ENCODE measurements around the gene CABLES1.
"Not testable (repeated sequence)": the region's sequence is repeated elsewhere in the genome, so short reads cannot be mapped to it uniquely, and the experiment has no call there.

CABLES1 gene

GRCh38 chr18:23134780-23135549 lies at the start of gene CABLES1:
CABLES1 (plus strand) TSS chr18:23135485; CDS start chr18:23135763, 278 bp downstream.
- peak; percentile 39 to 68 for DNase-seq

- DNase-seq: no peak
These were observed 47.9 kb upstream of the CABLES1 start for GRCh38 chr18:23087352-23087751.

GRCh38 chr18:23088310-23088709 lies 47.0 kb upstream of the CABLES1 start:
- DNase-seq: no peak

GRCh38 chr18:23091017-23091993 lies 44.0 kb upstream of the CABLES1 start:
- DNase-seq: not testable (repeated sequence)

- no peak for DNase-seq
These were observed 43.2 kb upstream of the CABLES1 start for GRCh38 chr18:23092121-23092520.

- not testable (repeated sequence) for DNase-seq
These were observed 42.2 kb upstream of the CABLES1 start for GRCh38 chr18:23093130-23093529.

GRCh38 chr18:23093772-23094171 lies 41.5 kb upstream of the CABLES1 start:
- DNase-seq: no peak

GRCh38 chr18:23094411-23095190 lies 40.7 kb upstream of the CABLES1 start:
- no peak for DNase-seq

- no peak for DNase-seq
These were observed 39.8 kb upstream of the CABLES1 start for GRCh38 chr18:23095463-23095862.

GRCh38 chr18:23097016-23097415 lies 38.3 kb upstream of the CABLES1 start:
- not testable (repeated sequence) for DNase-seq

GRCh38 chr18:23099621-23100020 lies 35.7 kb upstream of the CABLES1 start:
- no peak for DNase-seq

- no peak for DNase-seq
These were observed 33.3 kb upstream of the CABLES1 start for GRCh38 chr18:23101861-23102432.

- no peak for DNase-seq
These were observed 32.6 kb upstream of the CABLES1 start for GRCh38 chr18:23102493-23103261.

GRCh38 chr18:23103449-23103848 lies 31.8 kb upstream of the CABLES1 start:
- DNase-seq: no peak

- no peak for DNase-seq
These were observed 30.3 kb upstream of the CABLES1 start for GRCh38 chr18:23105030-23105429.

- DNase-seq: no peak
These were observed 29.6 kb upstream of the CABLES1 start for GRCh38 chr18:23105581-23106219.

GRCh38 chr18:23106575-23106974 lies 28.7 kb upstream of the CABLES1 start:
- DNase-seq: no peak

GRCh38 chr18:23107718-23108117 lies 27.6 kb upstream of the CABLES1 start:
- DNase-seq: no peak

- DNase-seq: no peak
These were observed 26.8 kb upstream of the CABLES1 start for GRCh38 chr18:23108496-23108895.

- DNase-seq: not testable (repeated sequence)
These were observed 26.1 kb upstream of the CABLES1 start for GRCh38 chr18:23109163-23109562.

- DNase-seq: no peak
These were observed 21.7 kb upstream of the CABLES1 start for GRCh38 chr18:23113576-23113975.

All from SHP77 (cell line).